GM10847 (cell line): Measurements from ENCODE around the gene SCGB2A2.

Experiments
- POLR2A ChIP-seq: IDR thresholded peaks from 2 replicates; pipeline ENCODE4 v1.6.1; 2011; ENCODE audit not compliant: insufficient read length; ENCODE audit errors: extremely low read depth

SCGB2A2 gene

GRCh38 chr11:62267050-62267449 lies 2.9 kb upstream of the SCGB2A2 start:
- no peak for TF ChIP-seq POLR2A

- no peak for TF ChIP-seq POLR2A
Observed at GRCh38 chr11:62267576-62267975, 2.4 kb upstream of the SCGB2A2 start.

- TF ChIP-seq POLR2A = no peak
Observed at GRCh38 chr11:62273284-62273683, 3.3 kb downstream of the SCGB2A2 start.

- no peak for TF ChIP-seq POLR2A
Observed at GRCh38 chr11:62273789-62274275, 3.9 kb downstream of the SCGB2A2 start.

- no peak for TF ChIP-seq POLR2A
Observed at GRCh38 chr11:62280452-62280851, 10.5 kb downstream of the SCGB2A2 start.

GRCh38 chr11:62295504-62295903 lies 25.5 kb downstream of the SCGB2A2 start:
- TF ChIP-seq POLR2A = no peak

- TF ChIP-seq POLR2A = no peak
Observed at GRCh38 chr11:62298975-62299374, 29.0 kb downstream of the SCGB2A2 start, which contains the start of gene SCGB1D4. SCGB1D4 (minus strand) TSS chr11:62299075; CDS start chr11:62299010, 65 bp downstream.

- no peak for TF ChIP-seq POLR2A
Observed at GRCh38 chr11:62306227-62306626, 36.3 kb downstream of the SCGB2A2 start.

- TF ChIP-seq POLR2A = no peak
Observed at GRCh38 chr11:62307950-62308349, 38.0 kb downstream of the SCGB2A2 start.

- no peak for TF ChIP-seq POLR2A
Observed at GRCh38 chr11:62309991-62310390, 40.0 kb downstream of the SCGB2A2 start.

- no peak for TF ChIP-seq POLR2A
Observed at GRCh38 chr11:62315431-62315830, 45.5 kb downstream of the SCGB2A2 start.

GRCh38 chr11:62322524-62322923 lies 52.6 kb downstream of the SCGB2A2 start:
- no peak for TF ChIP-seq POLR2A
